GM12878 (cell line): ENCODE results near the gene ICE1.
"Not testable (repeated sequence)": the region's sequence is repeated elsewhere in the genome, so short reads cannot be mapped to it uniquely, and the experiment has no call there.

ENCODE experiments used
- PAX5 ChIP-seq: IDR thresholded peaks from 2 replicates; pipeline ENCODE4 v1.6.1; 2011; ENCODE audit warnings: low read depth, low read length, borderline replicate concordance
- POLR2A ChIP-seq: IDR thresholded peaks from 2 replicates; pipeline ENCODE4 v1.6.1; 2011; ENCODE audit warnings: low read depth, mild to moderate bottlenecking, low read length
- SRF ChIP-seq, 2 experiments: IDR thresholded peaks; 2 replicates each; pipeline ENCODE4 v1.6.1; 2011; ENCODE audit warnings: low read depth in 2 of 2, low read length in 2 of 2, mild to moderate bottlenecking in 1 of 2, moderate library complexity in 1 of 2
- TF ChIP-seq, protein P1 (sequence below), 3 experiments: IDR thresholded peaks in 2 of 3; conservative IDR thresholded peaks in 1 of 3; 2 replicates each; pipeline ENCODE4 v1.5.1; 2011; ENCODE audit warnings: low read depth in 3 of 3, low read length in 3 of 3, mild to moderate bottlenecking in 3 of 3, control low read depth in 2 of 3, moderate library complexity in 2 of 3, inconsistent platforms in 1 of 3, mixed read lengths in 1 of 3; ENCODE audit not compliant: control insufficient read depth in 2 of 3, insufficient read depth in 1 of 3; ENCODE audit errors: extremely low read depth in 1 of 3

DNA sequence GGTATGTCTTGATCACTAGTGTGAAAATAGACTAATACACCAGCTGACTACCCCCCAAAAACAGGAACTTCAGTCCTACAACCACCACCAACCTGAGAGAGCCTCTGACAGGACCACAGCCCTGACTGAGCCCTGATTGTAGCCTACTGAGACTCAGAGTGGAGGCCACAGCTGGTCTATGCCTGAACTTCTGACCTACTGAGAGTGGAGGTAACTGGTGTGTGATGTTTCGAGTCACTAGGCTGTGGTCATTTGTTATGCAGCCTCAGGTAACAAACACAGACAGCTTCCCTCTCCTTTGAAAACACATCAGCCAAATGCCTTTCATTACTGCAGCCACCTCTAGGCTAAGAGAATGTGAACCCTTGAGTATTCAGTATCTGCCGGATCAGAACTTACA, 30.0 kb upstream of the ICE1 start:
- TF ChIP-seq, protein P1, sequence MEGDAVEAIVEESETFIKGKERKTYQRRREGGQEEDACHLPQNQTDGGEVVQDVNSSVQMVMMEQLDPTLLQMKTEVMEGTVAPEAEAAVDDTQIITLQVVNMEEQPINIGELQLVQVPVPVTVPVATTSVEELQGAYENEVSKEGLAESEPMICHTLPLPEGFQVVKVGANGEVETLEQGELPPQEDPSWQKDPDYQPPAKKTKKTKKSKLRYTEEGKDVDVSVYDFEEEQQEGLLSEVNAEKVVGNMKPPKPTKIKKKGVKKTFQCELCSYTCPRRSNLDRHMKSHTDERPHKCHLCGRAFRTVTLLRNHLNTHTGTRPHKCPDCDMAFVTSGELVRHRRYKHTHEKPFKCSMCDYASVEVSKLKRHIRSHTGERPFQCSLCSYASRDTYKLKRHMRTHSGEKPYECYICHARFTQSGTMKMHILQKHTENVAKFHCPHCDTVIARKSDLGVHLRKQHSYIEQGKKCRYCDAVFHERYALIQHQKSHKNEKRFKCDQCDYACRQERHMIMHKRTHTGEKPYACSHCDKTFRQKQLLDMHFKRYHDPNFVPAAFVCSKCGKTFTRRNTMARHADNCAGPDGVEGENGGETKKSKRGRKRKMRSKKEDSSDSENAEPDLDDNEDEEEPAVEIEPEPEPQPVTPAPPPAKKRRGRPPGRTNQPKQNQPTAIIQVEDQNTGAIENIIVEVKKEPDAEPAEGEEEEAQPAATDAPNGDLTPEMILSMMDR (IDR thresholded peaks at IDR 0.05 in 2 of 3, conservative IDR thresholded peaks at IDR 0.05 in 1 of 3; ENCODE audit: control insufficient read depth in 2 of 3, extremely low read depth in 1 of 3, insufficient read depth in 1 of 3, low read depth in 3 of 3, low read length in 3 of 3), result not testable (repeated sequence)
- not testable (repeated sequence) for TF ChIP-seq POLR2A; PAX5; SRF (IDR thresholded peaks at IDR 0.05; ENCODE audit: low read depth in 2 of 2, low read length in 2 of 2)
